Ammon's horn (tissue), 1 donor: ENCODE data around the gene ERICH4.
"Not testable (repeated sequence)": the region's sequence is repeated elsewhere in the genome, so short reads cannot be mapped to it uniquely, and the experiment has no call there.

ENCODE experiments used
- DNase-seq: peaks from one replicate; pipeline ENCODE4 v3.0.0-alpha.2; 2016; ENCODE audit warnings: low spot score

ERICH4 gene

DNA sequence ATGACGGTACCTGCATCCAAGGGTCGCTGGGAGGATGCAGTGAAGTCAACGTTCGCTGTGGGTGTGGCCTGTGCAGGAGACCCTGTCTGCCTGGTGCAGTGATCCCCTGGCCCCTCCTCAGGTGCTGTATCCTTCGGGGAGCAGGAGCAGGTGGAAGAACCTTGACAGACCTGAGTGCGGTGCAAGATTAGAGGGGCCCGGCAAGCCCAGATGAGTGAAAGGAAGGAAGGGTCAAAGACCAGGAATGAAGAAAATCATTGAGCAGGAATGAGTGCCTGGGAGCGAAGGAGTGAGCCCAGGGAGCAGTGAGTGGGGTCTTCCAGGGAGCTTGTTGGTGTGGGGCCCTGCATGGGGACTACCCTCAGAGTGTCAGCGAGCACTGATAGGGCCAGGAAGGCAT lies 28.5 kb upstream of the ERICH4 start:
- no peak for DNase-seq

DNA sequence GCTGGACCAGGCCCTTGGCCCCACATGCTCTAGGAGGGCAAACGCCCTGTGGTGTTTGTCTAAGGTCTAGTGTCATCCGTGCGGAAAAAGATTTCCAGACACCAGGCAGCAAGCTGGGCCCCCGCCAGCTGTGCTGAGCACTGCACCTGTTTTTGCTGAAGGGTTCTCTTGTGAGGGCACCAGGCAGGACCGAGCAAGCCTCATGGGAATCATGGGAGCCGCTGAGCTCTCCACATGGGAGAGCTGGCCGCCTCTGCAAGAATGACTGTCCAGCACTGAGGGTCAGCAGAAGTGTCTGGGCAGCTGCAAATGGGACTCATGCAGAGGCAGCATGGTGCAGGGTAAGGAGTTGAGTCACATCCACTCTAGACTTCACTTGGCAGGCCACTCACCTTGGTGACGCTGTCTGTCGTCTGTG lies 27.8 kb upstream of the ERICH4 start:
- DNase-seq, result no peak

DNA sequence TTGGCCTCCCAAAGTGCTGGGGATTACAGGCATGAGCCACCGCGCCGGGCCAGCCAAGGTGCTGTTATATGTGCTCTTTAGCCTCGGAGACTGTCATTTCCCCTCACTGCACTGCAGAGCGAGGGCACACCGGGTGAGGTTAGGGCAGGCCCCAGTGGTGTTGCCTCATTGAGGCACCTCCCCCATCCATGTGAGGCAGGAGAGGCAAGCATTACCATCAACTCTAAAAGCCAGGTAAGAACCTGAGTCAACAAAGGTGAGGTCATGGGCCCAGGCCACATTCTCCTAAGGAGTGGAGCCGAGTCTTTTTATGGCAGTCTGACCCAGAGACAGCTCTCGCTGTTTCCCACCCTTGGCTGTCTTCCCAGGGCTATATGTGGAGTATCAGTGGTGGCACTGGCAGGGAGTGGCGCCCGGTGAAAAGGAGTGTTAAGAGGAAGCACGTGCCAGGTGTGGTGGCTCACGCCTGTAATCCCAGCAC lies 26.7 kb upstream of the ERICH4 start:
- DNase-seq, result no peak

DNA sequence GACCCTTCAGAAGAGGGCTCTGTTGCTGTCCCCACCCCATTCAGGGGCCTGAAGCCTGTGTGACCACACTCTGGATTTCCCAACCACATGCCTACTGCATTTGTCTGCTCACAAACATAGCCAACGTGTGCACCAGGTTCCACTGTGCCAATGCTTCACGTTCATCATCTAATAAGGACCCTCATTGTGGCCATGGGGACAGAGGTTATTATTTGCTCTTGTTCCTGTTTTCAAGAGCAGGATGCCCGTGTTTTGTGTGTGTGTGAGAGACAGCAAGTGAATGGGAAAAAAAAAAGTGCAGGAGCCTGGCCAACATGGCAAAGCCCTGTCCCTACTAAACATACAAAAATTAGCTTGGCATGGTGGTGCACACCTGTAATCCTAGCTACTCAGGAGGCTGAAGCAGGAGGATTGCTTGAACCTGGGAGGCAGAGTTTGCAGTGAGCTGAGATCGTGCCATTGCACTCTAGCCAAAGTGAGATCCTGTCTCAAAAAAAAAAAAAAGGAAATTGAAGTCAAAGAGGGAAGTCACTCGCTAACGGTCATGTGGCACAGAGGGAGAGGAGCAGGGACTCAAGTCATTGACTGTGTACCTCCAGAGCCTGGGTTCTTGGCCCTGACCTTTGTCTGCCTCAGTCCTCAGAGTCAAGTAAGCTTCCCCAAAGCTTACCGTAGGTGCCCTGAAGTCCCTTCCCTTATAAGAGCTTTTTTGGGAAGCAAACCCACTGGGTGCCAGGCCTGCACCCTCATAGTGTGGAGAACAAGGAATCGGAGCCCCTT lies 22.7 kb upstream of the ERICH4 start:
- DNase-seq, result peak; percentile 65

DNA sequence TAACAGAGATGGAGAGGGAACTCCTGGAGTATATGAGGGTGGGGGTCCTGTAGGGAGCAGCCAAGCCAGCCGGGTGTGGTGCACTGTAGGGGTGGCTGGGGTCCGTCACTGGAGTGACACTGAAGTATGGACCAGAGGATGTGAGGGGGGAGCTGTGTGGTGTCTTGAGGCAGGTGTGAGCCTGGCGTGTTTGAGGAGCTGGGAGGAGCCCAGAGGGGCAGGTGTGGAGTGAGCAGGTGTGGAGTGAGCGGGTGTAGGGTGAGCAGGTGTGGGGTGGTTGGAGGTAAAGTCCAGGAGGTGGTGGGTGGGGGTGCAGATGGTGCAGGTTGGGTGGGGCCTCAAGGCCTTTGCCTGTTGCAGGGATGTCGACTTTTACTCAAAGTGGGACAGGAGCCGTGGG lies 21.6 kb upstream of the ERICH4 start:
- no peak for DNase-seq

DNA sequence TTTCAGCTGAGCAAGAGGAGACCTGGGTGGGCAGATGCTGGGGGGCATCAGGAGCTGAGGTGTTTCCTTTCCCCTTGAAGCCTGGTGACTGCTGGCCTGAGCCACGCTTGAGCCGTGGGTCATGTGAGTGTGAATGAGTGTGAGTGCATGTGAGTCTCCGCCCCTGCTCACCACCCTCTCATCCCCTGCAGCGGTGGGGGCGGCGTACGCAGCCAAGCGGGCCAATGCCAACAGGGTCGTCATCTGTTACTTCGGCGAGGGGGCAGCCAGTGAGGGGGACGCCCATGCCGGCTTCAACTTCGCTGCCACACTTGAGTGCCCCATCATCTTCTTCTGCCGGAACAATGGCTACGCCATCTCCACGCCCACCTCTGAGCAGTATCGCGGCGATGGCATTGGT lies 21.0 kb upstream of the ERICH4 start:
- DNase-seq, result no peak

DNA sequence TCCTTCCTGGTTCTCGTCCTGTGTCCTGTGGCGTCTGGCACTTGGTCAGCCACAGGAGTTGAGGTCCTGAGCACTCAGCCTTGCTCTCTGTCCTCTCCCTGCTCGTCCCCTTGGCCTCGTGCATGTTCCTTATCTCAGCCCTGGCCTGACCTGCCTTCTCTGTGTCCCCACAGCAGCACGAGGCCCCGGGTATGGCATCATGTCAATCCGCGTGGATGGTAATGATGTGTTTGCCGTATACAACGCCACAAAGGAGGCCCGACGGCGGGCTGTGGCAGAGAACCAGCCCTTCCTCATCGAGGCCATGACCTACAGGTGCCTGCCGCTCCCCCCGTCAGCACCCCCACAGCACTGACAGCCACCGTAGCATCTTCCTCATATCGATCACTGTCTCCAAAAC lies 20.5 kb upstream of the ERICH4 start:
- no peak for DNase-seq

DNA sequence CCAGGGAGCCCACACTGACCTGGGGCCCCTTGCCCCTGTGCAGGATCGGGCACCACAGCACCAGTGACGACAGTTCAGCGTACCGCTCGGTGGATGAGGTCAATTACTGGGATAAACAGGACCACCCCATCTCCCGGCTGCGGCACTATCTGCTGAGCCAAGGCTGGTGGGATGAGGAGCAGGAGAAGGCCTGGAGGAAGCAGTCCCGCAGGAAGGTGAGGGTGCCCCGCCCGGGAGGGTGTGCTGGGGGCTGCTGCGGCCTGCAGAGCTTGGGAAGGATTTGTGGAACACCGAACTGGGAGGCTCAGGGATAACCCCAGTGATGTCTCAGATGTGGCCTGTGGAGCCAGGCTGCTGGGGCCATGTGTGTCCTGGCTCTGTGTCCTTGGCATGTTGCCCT lies 20.0 kb upstream of the ERICH4 start:
- DNase-seq, result no peak

DNA sequence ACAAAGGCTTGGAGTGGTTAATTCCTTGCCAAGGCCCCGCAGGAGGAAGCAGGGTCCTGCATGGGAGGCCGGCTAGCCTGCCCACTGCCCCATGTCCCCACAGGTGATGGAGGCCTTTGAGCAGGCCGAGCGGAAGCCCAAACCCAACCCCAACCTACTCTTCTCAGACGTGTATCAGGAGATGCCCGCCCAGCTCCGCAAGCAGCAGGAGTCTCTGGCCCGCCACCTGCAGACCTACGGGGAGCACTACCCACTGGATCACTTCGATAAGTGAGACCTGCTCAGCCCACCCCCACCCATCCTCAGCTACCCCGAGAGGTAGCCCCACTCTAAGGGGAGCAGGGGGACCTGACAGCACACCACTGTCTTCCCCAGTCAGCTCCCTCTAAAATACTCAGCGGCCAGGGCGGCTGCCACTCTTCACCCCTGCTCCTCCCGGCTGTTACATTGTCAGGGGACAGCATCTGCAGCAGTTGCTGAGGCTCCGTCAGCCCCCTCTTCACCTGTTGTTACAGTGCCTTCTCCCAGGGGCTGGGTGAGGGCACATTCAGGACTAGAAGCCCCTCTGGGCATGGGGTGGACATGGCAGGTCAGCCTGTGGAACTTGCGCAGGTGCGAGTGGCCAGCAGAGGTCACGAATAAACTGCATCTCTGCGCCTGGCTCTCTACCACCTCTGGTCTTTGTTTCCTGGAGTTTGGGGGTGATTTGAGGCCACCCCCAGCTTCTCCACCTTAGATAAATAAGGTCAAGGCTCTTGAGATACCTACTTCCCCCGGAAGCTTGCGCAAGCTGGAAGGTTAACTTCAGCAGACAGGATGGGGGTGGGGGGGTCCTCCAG lies 18.4 kb upstream of the ERICH4 start:
- no peak for DNase-seq

DNA sequence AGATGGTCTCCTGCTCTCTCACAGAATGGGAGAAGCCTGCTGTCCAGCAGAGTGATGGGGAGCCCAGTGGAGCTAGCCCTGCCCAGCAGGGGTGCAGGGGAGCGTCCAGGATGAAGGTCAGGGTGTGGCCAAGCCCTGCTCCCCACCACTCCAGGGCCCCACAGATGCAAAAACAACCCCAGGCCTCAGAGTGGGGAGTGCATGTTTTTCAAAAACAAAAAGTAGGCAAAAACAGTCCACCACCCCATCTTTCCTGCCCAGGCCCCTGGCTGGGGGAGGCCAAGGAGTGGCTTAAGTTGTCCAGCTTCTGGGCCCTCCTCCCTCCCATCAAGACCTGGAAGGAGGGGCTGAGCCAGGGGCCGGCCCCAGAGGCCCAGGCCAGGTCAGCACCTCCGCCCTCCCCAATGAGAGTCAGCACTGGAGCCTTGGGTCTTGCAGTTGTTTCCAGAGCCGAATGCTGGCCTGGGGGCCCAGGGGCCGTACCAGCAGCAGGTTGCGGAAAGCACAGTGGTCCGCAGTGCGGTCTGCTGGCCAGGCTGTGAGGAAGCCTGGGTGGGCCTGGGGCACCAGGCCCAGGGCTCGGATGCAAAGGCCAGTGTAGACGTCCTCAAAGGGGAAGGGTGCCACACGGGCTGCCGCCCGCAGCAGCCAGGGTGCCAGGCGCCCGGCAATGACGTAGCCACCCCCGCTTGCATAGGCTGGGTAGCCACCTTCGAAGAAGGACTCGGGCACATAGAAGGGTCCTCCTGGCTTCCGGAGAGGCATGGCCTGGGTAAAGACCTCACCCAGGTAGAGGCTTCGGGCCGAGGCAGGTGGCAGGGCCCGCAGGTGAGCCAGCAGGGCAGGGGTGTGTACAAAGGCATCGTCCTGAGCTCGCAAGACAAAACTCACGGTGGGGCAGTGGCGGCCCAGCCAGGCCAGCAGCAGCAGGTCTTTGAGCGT lies 17.5 kb upstream of the ERICH4 start:
- DNase-seq, result no peak

DNA sequence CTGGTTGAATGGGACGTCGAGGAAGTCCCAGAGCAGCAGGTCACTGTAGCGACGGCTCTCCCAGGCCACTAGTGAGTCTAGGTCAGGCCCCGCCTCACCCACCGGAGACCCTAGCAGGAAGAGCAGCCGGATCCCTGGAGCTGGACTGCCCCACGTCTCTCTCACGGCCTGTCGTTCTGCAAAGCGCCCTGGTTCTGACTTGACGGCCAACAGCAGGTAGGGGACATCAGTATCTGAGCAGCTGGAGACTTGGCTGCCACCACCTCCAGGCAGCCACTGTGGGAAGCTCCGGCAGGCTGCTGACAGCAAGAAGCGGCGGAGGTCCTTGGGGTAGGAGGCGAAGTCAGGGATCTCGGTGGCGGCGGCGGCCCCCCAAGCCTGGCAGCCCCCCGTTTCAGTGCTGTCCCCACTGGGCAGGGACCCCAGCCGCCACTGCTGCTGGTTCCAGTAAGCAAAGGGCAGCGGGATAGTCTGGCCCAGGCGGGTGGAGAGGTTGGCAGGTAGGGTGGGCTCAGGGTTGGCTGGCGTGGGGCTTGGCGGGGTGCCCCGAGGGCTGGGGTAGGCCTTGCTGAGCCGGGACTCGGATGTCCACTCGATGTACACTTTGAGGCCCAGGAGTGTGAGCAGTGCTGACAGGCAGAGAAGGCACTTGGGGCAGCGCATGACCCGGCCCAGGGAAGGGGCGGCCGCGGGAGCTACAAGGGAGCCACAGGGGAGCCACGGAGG lies 16.7 kb upstream of the ERICH4 start:
- DNase-seq, result no peak

DNA sequence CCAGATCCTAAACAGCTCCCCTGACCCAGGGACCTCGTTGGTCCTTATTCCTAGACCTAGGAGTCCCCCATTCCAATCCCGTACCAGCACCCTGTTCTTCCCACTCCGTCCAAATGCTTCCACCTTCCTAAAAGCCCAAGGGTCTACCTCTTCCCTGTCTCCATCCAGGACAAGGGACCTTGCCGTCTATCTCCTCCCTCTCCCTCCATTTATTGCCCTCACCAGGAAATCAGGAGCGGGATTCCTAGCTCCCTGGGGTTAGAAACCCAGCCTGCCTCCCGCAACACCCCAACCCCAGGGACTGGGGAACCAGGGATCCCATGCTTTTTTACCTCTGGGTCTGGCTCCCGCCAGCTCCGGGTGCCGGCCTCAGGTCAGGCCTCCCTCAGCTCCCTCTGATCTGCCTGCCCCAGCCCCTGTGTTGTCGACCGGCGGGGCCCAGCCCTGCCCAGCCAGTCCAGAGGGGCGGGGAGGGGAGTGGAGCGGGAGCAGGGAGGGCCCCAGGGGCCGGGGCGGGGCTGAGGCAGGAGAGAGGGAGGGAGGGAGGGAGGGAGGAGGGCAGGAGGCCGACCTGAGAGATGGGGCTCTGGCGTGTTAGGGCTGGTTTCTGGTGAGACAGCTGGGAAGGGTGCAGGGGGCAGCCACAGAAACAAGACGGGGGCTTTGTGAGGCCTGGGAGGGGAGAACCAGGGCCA lies 15.9 kb upstream of the ERICH4 start, which contains the start of gene B3GNT8:
Gene B3GNT8 (minus strand): TSS at position 423 of the 695 bp plus-strand sequence. CDS start 596 bp downstream, outside the sequence.
- no peak for DNase-seq

DNA sequence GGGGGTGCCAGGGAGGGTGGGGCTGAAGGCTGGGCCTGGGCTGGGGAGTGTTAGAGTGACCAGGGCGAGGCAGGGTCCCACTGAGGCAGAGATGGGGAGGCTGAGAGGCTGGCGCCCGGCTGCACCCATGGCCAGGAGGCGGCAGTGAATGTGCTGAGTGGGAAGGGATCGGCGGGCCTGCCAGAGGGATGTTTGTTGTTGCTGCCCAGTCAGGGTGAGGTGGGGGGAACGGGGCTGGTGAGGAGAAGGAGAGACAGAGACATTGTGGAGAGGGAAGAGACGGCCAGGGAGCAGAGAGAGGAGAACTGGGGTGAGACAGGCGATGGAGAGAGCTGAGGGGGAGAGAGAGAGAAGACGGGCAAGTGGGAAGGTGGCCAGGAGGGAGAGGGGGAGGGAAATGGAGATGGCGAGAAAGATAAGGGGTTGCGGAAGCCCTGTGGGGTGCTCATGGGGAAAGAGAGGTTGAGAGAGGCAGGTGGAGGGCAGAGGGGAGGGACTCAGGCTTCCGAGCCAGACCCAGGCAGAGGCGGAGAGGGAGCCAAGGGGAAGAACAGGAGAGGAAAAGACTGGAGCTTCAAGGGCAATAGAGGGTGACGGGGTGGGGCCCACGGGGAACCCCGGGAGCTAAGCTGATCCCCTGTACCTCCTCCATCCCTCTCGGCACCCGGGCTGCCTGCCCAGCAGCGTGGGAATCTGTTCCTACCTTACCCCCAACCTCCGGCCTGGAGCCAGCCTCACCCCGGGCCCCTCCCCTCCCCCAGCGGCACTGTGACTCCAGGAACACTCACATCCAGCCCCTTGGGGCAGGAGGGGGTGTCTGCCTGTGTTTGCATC lies 15.1 kb upstream of the ERICH4 start:
- DNase-seq, result peak; percentile 33

DNA sequence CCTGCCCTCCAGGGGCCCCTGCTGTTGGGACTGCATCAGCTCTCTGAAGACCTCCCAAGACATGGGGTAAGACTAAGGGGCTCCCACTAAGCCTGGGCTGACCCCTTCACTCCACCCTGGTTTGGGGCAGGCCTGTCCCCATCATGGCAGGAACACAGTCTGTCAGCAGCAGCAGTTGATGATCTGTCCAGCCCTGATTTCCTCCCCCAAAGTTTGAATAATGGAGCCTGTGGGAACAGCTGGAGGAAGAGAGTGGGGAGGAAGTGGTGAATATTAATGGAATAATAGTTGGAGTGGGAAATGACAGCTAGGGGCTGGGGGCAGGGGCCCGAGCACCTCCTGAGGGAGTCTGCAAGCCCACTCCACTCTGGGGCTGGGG lies 14.5 kb upstream of the ERICH4 start:
- DNase-seq, result no peak

DNA sequence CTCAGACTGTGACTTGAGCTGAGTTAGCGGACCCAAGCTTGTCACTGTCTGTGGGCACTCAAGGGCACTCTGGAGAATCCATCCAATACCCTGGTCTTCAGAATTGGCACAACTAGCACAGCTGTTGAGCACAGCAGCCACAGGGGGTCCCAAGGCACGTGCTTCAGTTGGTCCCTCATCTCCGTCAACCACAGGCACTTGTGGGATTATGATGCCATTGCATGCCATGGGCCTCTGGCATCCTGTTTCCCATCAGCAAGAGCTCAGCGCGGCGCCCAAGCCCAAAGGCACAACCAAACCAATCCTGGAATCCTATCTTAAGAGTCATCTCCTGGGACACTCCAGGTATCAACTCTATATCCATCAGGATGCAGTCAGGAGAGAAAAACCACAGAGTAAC lies 12.0 kb upstream of the ERICH4 start:
- no peak for DNase-seq

DNA sequence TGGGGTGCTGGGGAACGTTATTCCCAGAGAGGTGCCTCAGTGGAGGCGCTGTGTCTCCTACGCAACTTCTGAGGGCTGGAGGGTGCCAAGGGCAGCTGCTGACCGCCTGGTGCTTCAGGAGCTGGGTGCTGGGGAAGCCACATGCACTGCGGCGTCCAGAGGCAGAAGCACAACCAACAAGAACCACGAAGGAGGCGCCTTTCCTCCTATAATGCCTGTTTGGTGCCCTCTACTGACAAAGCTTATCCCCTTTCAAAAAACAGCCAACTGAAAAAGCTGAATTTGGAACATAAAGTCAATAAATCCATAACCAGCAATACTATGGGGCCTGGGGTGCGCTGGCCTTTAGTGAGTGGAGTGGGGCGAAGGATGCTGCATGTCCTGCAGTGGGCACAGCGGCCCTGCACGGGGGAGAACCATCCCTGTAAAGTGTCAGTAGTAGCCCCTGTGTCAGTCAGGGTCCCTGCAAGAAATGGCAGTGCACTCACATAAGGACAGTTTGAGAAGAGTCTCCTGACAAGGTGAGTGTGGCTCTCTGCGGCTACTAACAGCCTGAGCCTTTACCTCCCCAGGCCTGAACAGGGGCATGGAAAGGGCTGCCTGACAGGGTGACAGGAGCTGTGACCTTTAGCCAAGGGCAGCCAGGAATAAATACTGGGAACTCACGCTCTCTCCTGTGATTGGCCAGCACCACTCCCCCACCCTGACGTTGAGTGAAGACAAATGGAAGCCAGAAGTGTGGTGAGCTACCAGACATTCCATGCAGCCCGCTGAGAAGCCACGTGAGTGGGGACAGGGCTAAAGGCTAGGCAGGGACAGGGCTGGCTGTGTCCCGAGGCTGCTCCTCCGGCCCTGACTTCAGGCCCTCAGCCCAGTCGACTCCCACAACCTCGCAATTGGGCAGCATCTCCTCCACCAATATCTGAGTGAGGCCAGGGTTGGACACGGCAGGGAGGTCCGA lies 11.2 kb upstream of the ERICH4 start:
- DNase-seq, result peak; percentile 61

DNA sequence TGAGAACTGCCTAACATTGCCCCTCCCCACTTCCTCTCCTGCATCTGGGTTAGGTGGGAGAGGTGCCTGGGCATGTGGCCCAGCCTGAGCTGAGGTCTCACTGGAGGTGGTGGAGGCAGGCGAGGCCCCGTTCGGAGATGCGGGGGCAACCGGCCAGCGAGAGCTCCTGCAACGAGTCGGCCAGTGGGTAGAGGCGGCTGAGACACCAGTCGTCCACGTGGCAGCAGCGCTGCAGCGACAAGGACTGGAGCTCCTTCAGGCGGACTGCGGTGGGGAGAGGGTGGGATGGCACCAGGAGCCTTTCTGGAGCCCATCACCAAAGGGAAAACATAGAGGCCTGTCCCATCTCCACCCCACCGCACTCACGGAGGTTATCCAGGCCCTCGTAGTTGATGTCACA lies 9.8 kb upstream of the ERICH4 start:
- no peak for DNase-seq

DNA sequence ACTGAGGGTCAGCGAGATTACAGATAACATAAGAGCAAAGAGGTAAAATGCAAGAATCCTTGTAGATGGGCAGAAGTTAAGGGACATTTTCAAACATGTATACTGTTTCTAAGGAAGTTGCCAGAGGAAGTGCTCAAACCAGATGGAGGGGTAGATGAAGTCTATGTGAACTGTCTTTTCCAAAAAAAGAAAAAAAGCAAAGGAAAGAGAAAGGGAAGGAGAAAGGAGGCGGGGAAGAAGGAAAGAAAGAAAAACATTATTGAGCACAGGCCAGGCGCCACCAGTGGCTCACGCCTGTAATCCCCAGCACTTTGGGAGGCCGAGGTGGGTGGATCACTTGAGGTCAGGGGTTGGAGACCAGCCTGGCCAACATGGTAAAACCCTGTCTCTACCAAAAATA lies 8.5 kb upstream of the ERICH4 start:
- DNase-seq, result no peak

DNA sequence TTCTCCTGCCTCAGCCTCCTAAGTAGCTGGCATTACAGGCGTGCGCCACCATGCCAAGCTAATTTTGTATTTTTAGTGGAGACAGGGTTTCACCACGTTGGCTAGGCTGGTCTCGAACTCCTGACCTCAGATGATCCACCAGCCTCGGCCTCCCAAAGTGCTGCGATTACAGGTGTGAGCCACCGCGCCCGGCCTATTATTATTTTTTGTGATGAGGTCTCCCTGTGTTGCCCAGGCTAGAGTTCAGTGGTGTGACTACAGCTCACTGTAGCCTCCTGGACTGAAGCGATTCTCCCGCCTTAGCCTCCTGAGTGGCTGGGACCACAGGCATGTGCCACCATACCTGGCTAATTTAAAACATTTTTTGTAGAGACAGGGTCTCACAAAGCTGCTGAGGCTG lies 7.6 kb upstream of the ERICH4 start:
- DNase-seq, result not testable (repeated sequence)
